ENCODE results near the gene KDM3A. TPM values are rescaled to one million over a fixed set of nuclear protein-coding genes. Genes with fewer than 3 reads are reported as not detected.
A peak's percentile ranks its signal among the peaks of the same experiment; 100 is the strongest.

KDM3A gene
- total RNA-seq, 1 experiment from 2014 or later: 22.7 TPM

DNA sequence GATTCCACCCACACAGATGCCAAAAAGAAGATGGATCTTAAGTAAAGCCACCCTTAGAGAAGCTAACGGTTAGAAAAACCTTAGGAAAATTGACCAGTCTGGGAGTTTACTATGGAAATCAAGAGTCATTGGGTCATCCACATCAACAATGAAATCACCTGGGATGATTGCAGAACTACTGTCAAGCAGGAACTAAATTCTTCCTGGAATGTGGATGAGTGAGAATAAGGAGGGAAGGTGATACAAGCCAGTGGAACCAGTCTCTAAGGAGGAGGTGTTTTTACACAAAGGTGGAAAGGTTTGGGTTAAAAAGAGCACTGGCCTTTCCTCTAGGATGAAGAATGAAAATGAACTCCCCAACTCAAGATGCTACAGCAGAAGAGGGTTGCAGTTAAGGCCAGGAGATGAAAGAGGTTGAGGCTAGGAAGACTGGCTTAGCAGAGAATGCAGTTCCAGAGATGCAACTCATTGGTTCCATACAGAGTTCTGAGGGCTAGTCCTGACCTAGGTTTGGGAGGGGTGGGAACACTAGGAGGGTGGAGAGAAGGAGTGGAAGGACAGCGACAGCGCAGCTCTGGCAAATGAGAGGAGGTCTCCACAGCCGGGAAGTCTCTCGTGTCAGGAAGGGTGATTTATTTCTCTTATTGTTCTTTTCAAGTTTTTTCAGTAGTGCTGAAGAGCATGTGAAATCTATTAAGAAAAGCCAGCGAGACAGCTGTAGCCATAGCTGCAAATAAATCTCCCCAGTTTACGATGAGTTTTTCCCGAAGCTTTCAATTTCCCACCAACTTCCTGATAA lies 27.7 kb upstream of the KDM3A start:
- H3K4me3 ChIP-seq: no peak overlapping the region
- H3K9me3 ChIP-seq (replicated peaks): no peaks in the 10 kb centered on the region
- no peaks in the 10 kb centered on the region for H3K36me3 ChIP-seq
- no peaks in the 10 kb centered on the region for H3K27me3 ChIP-seq (replicated peaks)
- no peak overlapping the region for H3K27ac ChIP-seq
- H3K4me1 ChIP-seq (replicated peaks): 0 out of 2 replicates have a peak, but pooled peaks cover 5% of the 10 kb centered on the region
- no peak for DNase-seq (ENCODE audit: low read depth in 1 of 2, low spot score in 2 of 2)

DNA sequence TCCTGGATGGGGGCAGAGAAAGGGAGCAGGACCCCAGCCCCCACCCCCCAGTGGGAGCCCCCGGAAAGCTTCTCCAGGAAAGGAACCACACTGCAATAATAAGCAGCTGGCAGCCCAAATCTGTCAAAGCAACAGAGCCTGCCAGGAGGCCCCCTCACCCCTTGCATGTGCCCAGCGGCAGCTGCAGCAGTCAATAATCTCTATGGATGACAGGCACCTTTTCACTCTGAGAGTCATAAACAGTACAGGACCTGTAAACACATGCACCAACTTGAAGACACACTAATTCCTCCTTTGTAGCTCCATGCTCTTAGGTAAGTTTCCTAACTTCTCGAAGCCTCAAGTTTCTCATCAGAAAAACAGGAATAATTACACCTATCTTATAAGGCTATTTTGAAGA lies 26.2 kb upstream of the KDM3A start:
- Histone ChIP-seq H3K27me3 (replicated peaks) (no peaks in the 10 kb centered on the region), H3K4me1 (replicated peaks) (0 out of 2 replicates have a peak, but pooled peaks cover 5% of the 10 kb centered on the region), H3K9me3 (replicated peaks) (no peaks in the 10 kb centered on the region), H3K27ac (no peak overlapping the region), H3K4me3 (no peak overlapping the region), H3K36me3 (no peaks in the 10 kb centered on the region)
- no peak for DNase-seq (ENCODE audit: low read depth in 1 of 2, low spot score in 2 of 2)

DNA sequence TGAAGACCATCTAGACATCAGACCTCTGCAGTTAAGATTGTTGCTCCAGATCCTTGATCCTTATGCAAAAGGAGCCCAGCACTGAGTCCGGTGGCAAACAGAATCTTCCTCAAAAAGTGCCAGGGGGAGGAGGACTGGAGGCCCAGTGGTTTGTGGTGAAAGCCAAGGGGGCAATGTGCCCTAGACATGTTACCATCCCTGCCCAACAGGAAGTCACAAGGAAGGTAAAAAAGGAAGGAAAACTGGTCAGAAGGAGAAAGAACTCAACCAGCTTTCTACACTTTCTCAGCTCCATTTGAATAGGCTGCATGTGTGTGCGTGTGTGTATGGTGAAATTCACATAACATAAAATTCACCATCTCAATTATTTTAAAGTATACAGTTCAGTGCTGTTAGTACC lies 25.0 kb upstream of the KDM3A start:
- H3K27ac ChIP-seq: no peak overlapping the region
- H3K27me3 ChIP-seq (replicated peaks): no peaks in the 10 kb centered on the region
- no peaks in the 10 kb centered on the region for H3K9me3 ChIP-seq (replicated peaks)
- DNase-seq (ENCODE audit: low read depth in 1 of 2, low spot score in 2 of 2): no peak
- H3K36me3 ChIP-seq: no peaks in the 10 kb centered on the region
- 0 out of 2 replicates have a peak, but pooled peaks cover 5% of the 10 kb centered on the region for H3K4me1 ChIP-seq (replicated peaks)
- no peak overlapping the region for H3K4me3 ChIP-seq

DNA sequence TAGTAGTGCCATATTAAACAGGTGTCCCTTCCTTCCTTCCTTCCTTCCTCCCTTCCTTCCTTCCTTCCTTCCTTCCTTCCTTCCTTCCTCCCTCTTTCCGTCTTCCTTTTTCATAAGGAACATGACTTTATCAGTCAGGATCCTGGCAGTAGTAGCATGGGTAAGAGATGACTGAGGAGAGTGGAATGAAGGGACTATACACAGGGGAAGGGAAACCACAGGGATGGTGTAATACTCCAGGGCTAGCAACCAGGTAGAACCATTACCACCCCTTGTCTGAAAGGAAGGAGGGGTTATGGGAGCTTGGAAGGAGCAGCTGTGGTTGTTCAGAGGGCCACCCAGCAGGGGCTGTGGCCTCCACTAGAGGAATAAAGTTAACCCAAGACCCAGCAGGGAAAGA lies 23.2 kb upstream of the KDM3A start:
- no peaks in the 10 kb centered on the region for H3K36me3 ChIP-seq
- no peak overlapping the region for H3K27ac ChIP-seq
- H3K27me3 ChIP-seq (replicated peaks): peaks cover 3% of the 10 kb centered on the region; the same call in 1 of the 2 replicates
- H3K4me3 ChIP-seq: no peak overlapping the region
- H3K9me3 ChIP-seq (replicated peaks): no peaks in the 10 kb centered on the region
- DNase-seq (ENCODE audit: low read depth in 1 of 2, low spot score in 2 of 2): no peak
- H3K4me1 ChIP-seq (replicated peaks): 0 out of 2 replicates have a peak, but pooled peaks cover 5% of the 10 kb centered on the region

DNA sequence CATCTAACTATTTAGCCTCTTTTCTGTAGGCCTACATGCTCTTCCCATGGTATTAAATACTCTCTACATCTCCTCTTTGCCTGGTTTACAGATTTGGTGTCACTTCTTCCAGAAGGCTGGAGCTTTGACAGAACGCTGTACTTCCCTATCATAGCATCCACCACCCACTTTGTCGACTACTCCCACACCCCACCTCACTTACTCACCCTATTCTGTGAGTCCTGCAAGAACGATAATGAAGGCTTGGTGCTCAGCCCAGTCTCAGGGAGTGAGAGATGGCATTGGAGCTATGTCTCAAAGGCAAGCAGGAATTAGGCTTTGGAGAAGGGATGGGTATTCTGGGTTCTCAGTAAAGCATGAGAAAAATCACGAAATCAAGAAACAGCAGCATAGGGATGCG lies 20.3 kb upstream of the KDM3A start:
- no peak overlapping the region for H3K4me3 ChIP-seq
- H3K4me1 ChIP-seq (replicated peaks): 0 out of 2 replicates have a peak, but pooled peaks cover 5% of the 10 kb centered on the region
- no peaks in the 10 kb centered on the region for H3K9me3 ChIP-seq (replicated peaks)
- no peaks in the 10 kb centered on the region for H3K36me3 ChIP-seq
- no peak overlapping the region for H3K27ac ChIP-seq
- no peak for DNase-seq (ENCODE audit: low read depth in 1 of 2, low spot score in 2 of 2)
- H3K27me3 ChIP-seq (replicated peaks): peaks cover 15% of the 10 kb centered on the region

DNA sequence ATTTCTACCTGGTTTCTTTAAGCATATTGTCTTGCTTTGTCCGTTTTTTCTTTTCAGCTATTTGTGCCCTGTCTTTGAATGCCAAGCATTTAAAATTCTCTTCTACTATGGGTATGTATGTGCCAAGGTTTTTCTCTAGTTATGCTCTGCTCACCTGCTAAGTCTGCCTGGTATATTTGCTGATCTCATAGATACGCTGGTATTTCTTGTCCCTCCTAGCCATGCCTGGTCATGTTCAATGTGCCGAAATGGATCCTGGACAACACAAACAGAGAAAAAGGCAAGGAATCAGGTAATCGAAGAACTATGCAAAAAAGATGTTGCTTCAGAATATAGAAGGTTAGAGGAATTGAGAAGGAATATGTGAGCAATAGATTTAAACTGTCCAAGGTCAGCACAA lies 14.9 kb upstream of the KDM3A start:
- Histone ChIP-seq H3K4me3 (no peak overlapping the region), H3K27me3 (replicated peaks) (peaks cover 21% of the 10 kb centered on the region), H3K27ac (no peak overlapping the region), H3K36me3 (no peaks in the 10 kb centered on the region), H3K4me1 (replicated peaks) (no peaks in the 10 kb centered on the region), H3K9me3 (replicated peaks) (no peaks in the 10 kb centered on the region)
- DNase-seq (ENCODE audit: low read depth in 1 of 2, low spot score in 2 of 2): no peak

DNA sequence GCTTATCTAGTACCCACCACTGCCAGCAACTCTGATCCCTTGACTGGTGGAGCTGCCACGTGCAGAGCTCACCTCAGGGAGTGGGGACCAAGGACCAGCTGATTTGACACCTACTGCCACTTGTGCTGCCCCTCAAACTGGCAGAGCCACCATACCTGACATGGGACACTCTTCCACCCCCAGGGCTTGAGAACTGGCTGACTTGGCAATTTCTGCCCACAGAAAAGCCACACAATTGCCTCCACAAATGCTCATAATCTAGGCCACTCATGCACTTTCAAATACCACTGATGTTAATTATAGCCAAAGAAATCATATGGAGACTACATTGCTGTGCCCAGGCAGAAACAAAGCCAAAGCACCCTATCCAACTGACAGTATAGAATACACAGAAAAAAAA lies 11.8 kb upstream of the KDM3A start:
- Histone ChIP-seq H3K4me3 (no peak overlapping the region), H3K4me1 (replicated peaks) (peaks cover 3% of the 10 kb centered on the region; the same call in 1 of the 2 replicates), H3K9me3 (replicated peaks) (no peaks in the 10 kb centered on the region), H3K27ac (no peak overlapping the region), H3K27me3 (replicated peaks) (peaks cover 18% of the 10 kb centered on the region; the same call in 1 of the 2 replicates), H3K36me3 (no peaks in the 10 kb centered on the region)
- no peak for DNase-seq (ENCODE audit: low read depth in 1 of 2, low spot score in 2 of 2)

DNA sequence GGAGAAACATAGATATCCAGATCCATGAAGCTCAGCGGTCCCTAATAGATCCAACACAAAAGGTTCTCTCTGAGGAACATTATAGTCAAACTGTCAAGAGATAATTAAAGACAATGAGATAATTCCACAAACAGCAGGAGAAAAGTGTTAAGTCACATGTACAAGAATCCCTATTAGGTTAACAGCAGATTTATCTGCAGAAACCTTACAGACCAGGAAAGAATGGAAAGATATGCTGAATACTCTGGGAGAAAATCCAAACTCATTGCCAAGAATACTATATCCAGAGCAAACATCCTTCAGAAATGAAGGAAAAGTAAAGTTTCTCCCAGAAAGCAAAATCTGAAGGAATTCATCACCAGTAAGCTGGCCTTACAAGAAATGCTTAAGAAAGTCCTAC lies 10.8 kb upstream of the KDM3A start:
- Histone ChIP-seq H3K36me3 (no peaks in the 10 kb centered on the region), H3K9me3 (replicated peaks) (no peaks in the 10 kb centered on the region), H3K27me3 (replicated peaks) (peaks cover 12% of the 10 kb centered on the region; the same call in 1 of the 2 replicates), H3K27ac (no peak overlapping the region), H3K4me1 (replicated peaks) (peaks cover 3% of the 10 kb centered on the region; the same call in 1 of the 2 replicates), H3K4me3 (no peak overlapping the region)
- no peak for DNase-seq (ENCODE audit: low read depth in 1 of 2, low spot score in 2 of 2)

DNA sequence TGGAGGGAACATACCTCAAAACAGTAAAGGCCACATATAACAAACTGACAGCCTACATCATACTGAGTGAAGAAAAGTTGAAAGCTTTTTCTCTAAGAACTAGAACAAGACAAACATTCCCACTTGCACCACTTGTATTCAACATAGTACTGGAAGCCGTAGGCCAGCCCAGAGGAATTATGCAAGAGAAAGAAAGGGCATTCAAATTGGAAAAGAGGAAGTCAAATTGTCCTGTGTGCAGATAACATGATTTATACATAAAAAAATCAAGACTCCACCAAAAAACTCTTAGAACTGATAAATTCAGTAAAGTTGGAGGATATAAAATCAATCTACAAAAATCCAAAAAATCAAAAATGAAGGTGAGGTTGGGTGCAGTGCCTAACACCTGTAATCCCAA lies 8.0 kb upstream of the KDM3A start:
- no peak for DNase-seq (ENCODE audit: low read depth in 1 of 2, low spot score in 2 of 2)
- no peak overlapping the region for H3K27ac ChIP-seq
- no peaks in the 10 kb centered on the region for H3K36me3 ChIP-seq
- no peak overlapping the region for H3K4me3 ChIP-seq
- H3K4me1 ChIP-seq (replicated peaks): peaks cover 3% of the 10 kb centered on the region; the same call in 1 of the 2 replicates
- no peaks in the 10 kb centered on the region for H3K27me3 ChIP-seq (replicated peaks)
- H3K9me3 ChIP-seq (replicated peaks): no peaks in the 10 kb centered on the region

DNA sequence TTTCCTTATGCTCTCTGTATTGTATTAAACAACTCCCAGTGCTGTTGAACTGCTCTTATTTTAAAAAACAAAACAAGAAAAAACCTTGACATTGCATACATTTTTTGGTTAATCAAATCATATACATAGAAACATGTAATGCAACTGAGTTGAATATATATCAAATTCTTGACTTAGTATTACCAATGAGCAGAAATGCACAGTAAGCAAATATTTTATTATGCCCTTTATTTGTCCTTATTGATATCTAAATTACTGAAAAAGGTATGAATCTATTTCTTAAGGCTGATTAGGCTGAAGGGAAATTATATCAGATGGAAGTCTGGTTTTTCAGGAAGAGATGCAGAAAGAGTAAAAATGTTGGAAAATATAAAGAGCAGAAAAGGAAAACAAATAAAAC lies 6.9 kb upstream of the KDM3A start:
- H3K27me3 ChIP-seq (replicated peaks): no peaks in the 10 kb centered on the region
- DNase-seq (ENCODE audit: low read depth in 1 of 2, low spot score in 2 of 2): no peak

DNA sequence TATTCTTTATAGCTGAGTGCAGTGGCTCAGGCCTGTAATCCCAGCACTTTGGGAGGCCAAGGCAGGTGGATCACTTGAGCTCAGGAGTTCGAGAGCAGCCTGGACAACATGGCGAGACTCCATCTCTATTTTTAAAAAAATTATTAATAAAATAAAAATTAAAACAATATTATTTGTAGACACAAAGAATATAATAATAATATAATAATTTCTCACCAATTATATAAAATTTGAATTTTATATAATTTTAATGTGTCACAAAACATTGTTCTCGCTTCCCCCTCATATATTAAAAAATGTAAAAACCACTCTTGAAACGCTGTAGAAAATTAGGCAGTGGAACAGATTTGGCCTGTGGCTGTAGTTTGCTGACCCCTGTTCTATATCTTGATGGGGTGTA lies 5.6 kb upstream of the KDM3A start:
- DNase-seq (ENCODE audit: low read depth in 1 of 2, low spot score in 2 of 2): no peak

More for the DNA sequence above, 6.9 kb upstream of the KDM3A start:
- Histone ChIP-seq H3K4me1 (replicated peaks) (peaks cover 3% of the 10 kb centered on the region; the same call in 1 of the 2 replicates), H3K4me3 (no peak overlapping the region), H3K36me3 (no peaks in the 10 kb centered on the region), H3K27ac (no peak overlapping the region), H3K9me3 (replicated peaks) (no peaks in the 10 kb centered on the region)

DNA sequence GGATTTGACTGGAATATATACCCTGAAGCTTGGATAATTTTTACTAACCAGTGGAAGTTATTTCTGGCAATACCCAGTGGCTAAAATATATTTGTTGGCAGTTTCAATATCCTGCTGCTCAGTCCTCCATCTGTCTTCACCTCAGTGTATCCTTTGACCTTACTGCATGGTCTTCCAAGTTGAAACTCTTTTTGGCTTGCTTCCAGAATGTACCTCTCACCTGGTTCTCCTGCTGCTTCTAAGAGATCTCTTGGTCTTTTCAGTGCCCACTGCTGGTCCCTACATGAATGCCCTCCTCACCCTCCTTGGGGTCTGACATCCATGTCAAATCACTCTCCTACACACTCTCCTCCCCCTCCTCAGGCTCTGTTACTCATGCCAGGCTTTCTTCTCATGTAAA lies 4.8 kb upstream of the KDM3A start:
- Histone ChIP-seq H3K27me3 (replicated peaks) (no peaks in the 10 kb centered on the region), H3K4me3 (no peak overlapping the region), H3K27ac (no peak overlapping the region), H3K36me3 (no peaks in the 10 kb centered on the region), H3K4me1 (replicated peaks) (peaks cover 3% of the 10 kb centered on the region; the same call in 1 of the 2 replicates), H3K9me3 (replicated peaks) (no peaks in the 10 kb centered on the region)
- DNase-seq (ENCODE audit: low read depth in 1 of 2, low spot score in 2 of 2): no peak

More for the DNA sequence above, 5.6 kb upstream of the KDM3A start:
- Histone ChIP-seq H3K4me3 (no peak overlapping the region), H3K27ac (no peak overlapping the region), H3K36me3 (no peaks in the 10 kb centered on the region), H3K9me3 (replicated peaks) (no peaks in the 10 kb centered on the region), H3K4me1 (replicated peaks) (peaks cover 3% of the 10 kb centered on the region; the same call in 1 of the 2 replicates), H3K27me3 (replicated peaks) (no peaks in the 10 kb centered on the region)

DNA sequence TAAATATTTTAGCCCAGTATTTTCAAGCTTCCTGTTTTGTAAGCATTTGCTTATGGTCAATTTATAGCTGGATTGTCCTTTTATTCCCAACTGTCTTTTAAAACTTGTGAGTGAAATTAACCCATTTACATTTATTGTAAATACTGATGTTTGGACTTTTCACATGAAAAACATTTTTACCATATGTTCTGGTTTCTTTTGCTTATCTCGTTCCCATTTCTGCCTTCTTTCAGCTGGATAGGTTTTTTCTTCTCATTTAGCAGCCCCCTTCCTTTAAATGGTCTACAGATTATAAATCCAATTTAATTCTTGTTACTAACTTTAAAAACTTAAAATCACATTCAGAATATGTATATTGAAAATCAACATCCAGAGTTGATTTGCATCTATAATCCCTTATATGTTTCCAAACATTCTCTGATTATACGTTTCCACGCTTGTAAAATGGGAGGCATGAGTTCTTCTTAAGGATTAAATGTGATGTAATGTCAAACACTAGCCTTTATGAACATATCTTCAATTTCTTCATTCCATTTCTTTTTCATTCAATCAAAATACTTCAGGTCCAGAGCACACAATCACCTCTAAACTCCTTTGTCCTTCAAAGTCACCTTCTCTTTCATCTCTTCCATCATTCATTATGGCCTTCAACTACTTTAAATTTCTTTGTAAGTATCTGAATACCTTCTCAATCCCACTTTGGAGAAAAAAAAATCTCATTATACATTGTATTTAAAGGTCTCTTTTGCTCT lies 1.1 kb upstream of the KDM3A start:
- Histone ChIP-seq H3K27ac (peak overlapping the region; percentile 94), H3K4me3 (peak overlapping the region; percentile 65; the same call in 1 of the 2 replicates), H3K27me3 (replicated peaks) (no peaks in the 10 kb centered on the region), H3K9me3 (replicated peaks) (no peaks in the 10 kb centered on the region), H3K4me1 (replicated peaks) (peaks cover 7% of the 10 kb centered on the region), H3K36me3 (peaks cover 15% of the 10 kb centered on the region)
- peak in 1 of 2 experiments; percentile 16 for DNase-seq (ENCODE audit: low read depth in 1 of 2, low spot score in 2 of 2)

DNA sequence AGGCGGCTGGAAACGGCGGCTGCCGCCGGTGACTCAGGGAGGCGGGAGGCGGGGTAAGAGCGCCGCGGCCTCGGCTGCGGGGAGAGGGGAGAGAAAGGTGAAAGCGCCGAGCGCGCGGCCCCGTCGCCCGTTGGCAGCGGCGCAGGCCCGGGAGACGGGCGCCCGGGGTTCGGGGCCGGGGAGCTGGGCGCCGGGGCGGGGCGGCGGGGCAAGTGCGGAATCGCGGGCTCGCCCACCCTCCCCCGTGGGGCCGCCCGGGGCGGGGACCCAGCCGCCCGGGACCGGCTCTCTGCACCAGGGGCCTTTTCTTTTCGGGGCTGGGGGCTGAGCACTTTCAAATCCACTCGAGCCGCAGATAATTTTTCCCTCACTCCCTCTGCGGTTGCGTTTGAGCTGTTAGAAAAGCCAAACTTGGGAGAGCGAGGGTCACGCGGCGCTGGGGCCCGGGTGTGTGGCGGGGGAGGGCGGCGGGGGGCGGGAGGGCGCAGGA lies 266 bp downstream of the KDM3A start:
- Histone ChIP-seq H3K4me3 (peak overlapping the region; percentile 65), H3K27me3 (replicated peaks) (no peaks in the 10 kb centered on the region), H3K9me3 (replicated peaks) (no peaks in the 10 kb centered on the region), H3K36me3 (peaks cover 25% of the 10 kb centered on the region), H3K4me1 (replicated peaks) (peaks cover 7% of the 10 kb centered on the region), H3K27ac (peak overlapping the region; percentile 86)
- DNase-seq (ENCODE audit: low read depth in 1 of 2, low spot score in 2 of 2): peak in 1 of 2 experiments; percentile 44

Data from SJSA1 (cell line).